Astrocyte (in vitro differentiated cells and primary cell): ENCODE results near the gene PPIE. TPM values are rescaled to one million over a fixed set of nuclear protein-coding genes. Genes with fewer than 3 reads are reported as not detected.

Source experiments
- DNase-seq: peaks from one replicate; pipeline ENCODE4 v3.0.0-alpha.2; 2010; ENCODE audit warnings: low read depth
- FAIRE-seq: peaks from 2 replicates; lab custom pipeline; 2011; peaks lifted over from hg19 to GRCh38; lab: Jason Lieb, UNC
- H2AFZ ChIP-seq: 2 replicates; pipeline ENCODE4 v1.6.0; 2012; ENCODE audit warnings: low read depth, low read length, inconsistent platforms
- H3K27ac ChIP-seq: 2 replicates; pipeline ENCODE4 v1.5.1; 2011; ENCODE audit warnings: low read depth, low read length, inconsistent platforms
- H3K27me3 ChIP-seq: 2 replicates; pipeline ENCODE4 v1.6.0; 2011; ENCODE audit warnings: low read length, inconsistent platforms; ENCODE audit not compliant: insufficient read depth
- H3K36me3 ChIP-seq: 2 replicates; pipeline ENCODE4 v1.5.1; 2011; ENCODE audit warnings: low read length, inconsistent platforms; ENCODE audit not compliant: insufficient read depth
- H3K4me1 ChIP-seq: 2 replicates; pipeline ENCODE4 v1.5.1; 2011; ENCODE audit warnings: low read length, inconsistent platforms; ENCODE audit not compliant: insufficient read depth
- H3K4me2 ChIP-seq: 2 replicates; pipeline ENCODE4 v1.6.0; 2012; ENCODE audit warnings: low read length, inconsistent platforms
- H3K4me3 ChIP-seq: 2 replicates; pipeline ENCODE4 v1.5.1; 2011; ENCODE audit warnings: low read depth, mild to moderate bottlenecking, low read length, inconsistent platforms; ENCODE audit not compliant: insufficient read depth
- H3K79me2 ChIP-seq: 2 replicates; pipeline ENCODE4 v1.6.0; 2012; ENCODE audit warnings: mild to moderate bottlenecking, low read length, inconsistent platforms; ENCODE audit not compliant: insufficient read depth
- H3K9ac ChIP-seq: 2 replicates; pipeline ENCODE4 v1.6.0; 2012; ENCODE audit warnings: mild to moderate bottlenecking, low read length, inconsistent platforms
- H3K9me3 ChIP-seq: 2 replicates; pipeline ENCODE4 v1.5.1; 2012; ENCODE audit warnings: low read depth, mild to moderate bottlenecking, low read length, inconsistent platforms; ENCODE audit not compliant: insufficient read depth
- H4K20me1 ChIP-seq: 2 replicates; pipeline ENCODE4 v1.6.0; 2012; ENCODE audit warnings: low read length, inconsistent platforms; ENCODE audit not compliant: insufficient read depth
- H3K27ac Mint-ChIP-seq: one replicate; pipeline ENCODE4 v1.8.0; 2021; ENCODE audit warnings: mild to moderate bottlenecking, mixed read lengths; ENCODE audit not compliant: unreplicated experiment
- H3K27me3 Mint-ChIP-seq: one replicate; pipeline ENCODE4 v1.8.0; 2021; ENCODE audit warnings: low read depth, mixed read lengths; ENCODE audit not compliant: unreplicated experiment
- H3K36me3 Mint-ChIP-seq: one replicate; pipeline ENCODE4 v1.8.0; 2021; ENCODE audit warnings: low read depth, mixed read lengths; ENCODE audit not compliant: unreplicated experiment
- H3K4me1 Mint-ChIP-seq: one replicate; pipeline ENCODE4 v1.8.0; 2021; ENCODE audit warnings: low read depth, mixed read lengths; ENCODE audit not compliant: unreplicated experiment
- H3K4me3 Mint-ChIP-seq: one replicate; pipeline ENCODE4 v1.8.0; 2021; ENCODE audit warnings: mild to moderate bottlenecking, moderate library complexity, mixed read lengths; ENCODE audit not compliant: unreplicated experiment
- H3K9me3 Mint-ChIP-seq: one replicate; pipeline ENCODE4 v1.8.0; 2021; ENCODE audit warnings: mild to moderate bottlenecking, mixed read lengths; ENCODE audit not compliant: unreplicated experiment
- CTCF ChIP-seq: IDR thresholded peaks from 2 replicates; pipeline ENCODE4 v1.5.1; 2011; ENCODE audit warnings: low read depth, mild to moderate bottlenecking, inconsistent platforms, low read length, moderate library complexity; ENCODE audit not compliant: insufficient read depth
- EZH2 ChIP-seq: IDR thresholded peaks from 2 replicates; pipeline ENCODE4 v1.6.1; 2012; ENCODE audit warnings: mild to moderate bottlenecking, low read length, inconsistent platforms; ENCODE audit not compliant: insufficient read depth
- total RNA-seq: library from RNA; stranded (reverse); gene quantifications from 2 replicates; pipeline ENCODE4 v1.2.1, GENCODE V29; 2021

Gene PPIE
- total RNA-seq, 1 donor from 2014 or later, result 33.7 TPM

GRCh38 chr1:39760074-39761008 is 21.7 kb downstream of the PPIE start:
- Histone ChIP-seq H3K9ac (no peak overlapping the region), H3K79me2 (no peaks in the 10 kb centered on the region), H3K36me3 (peaks cover 10% of the 10 kb centered on the region), H3K27me3 (no peaks in the 10 kb centered on the region), H2AFZ (no peak overlapping the region), H3K4me2 (no peak overlapping the region), H3K9me3 (no peaks in the 10 kb centered on the region), H3K4me3 (no peak overlapping the region), H3K4me1 (no peaks in the 10 kb centered on the region), H3K27ac (no peak overlapping the region), H4K20me1 (peaks cover 5% of the 10 kb centered on the region)
- H3K27ac Mint-ChIP-seq, result no peak overlapping the region
- H3K27me3 Mint-ChIP-seq, result no peaks in the 10 kb centered on the region
- peaks cover 6% of the 10 kb centered on the region for H3K4me1 Mint-ChIP-seq
- H3K4me3 Mint-ChIP-seq, result no peak overlapping the region
- peaks cover 3% of the 10 kb centered on the region for H3K9me3 Mint-ChIP-seq
- FAIRE-seq, result no peak
- H3K36me3 Mint-ChIP-seq, result peaks cover 23% of the 10 kb centered on the region
- TF ChIP-seq CTCF, result no peak
- no peak for TF ChIP-seq EZH2
- DNase-seq, result no peak

- H3K4me1 Mint-ChIP-seq, result peaks cover 6% of the 10 kb centered on the region
- H3K36me3 ChIP-seq, result peaks cover 6% of the 10 kb centered on the region
- no peaks in the 10 kb centered on the region for H3K79me2 ChIP-seq
- H2AFZ ChIP-seq, result no peak overlapping the region
- no peak for TF ChIP-seq CTCF
- TF ChIP-seq EZH2, result no peak
- no peak overlapping the region for H3K9ac ChIP-seq
- no peak overlapping the region for H3K27ac ChIP-seq
- DNase-seq (no peak), FAIRE-seq (no peak)
- H3K4me2 ChIP-seq, result no peak overlapping the region
- peaks cover 3% of the 10 kb centered on the region for H3K9me3 Mint-ChIP-seq
- H3K4me3 Mint-ChIP-seq, result no peak overlapping the region
- H3K4me3 ChIP-seq, result no peak overlapping the region
- H3K4me1 ChIP-seq, result no peaks in the 10 kb centered on the region
- H3K27me3 Mint-ChIP-seq, result no peaks in the 10 kb centered on the region
- H4K20me1 ChIP-seq, result no peaks in the 10 kb centered on the region
- peaks cover 23% of the 10 kb centered on the region for H3K36me3 Mint-ChIP-seq
- H3K9me3 ChIP-seq, result no peaks in the 10 kb centered on the region
- H3K27ac Mint-ChIP-seq, result no peak overlapping the region
- H3K27me3 ChIP-seq, result no peaks in the 10 kb centered on the region
Measured at GRCh38 chr1:39761016-39761415, 22.3 kb downstream of the PPIE start.
